ENCODE data around the gene HIVEP3. TPM values are rescaled to one million over a fixed set of nuclear protein-coding genes. Genes with fewer than 3 reads are reported as not detected.

Gene HIVEP3
- total RNA-seq, 2 donors from 2014 or later: 0.13 to 0.99 TPM

DNA sequence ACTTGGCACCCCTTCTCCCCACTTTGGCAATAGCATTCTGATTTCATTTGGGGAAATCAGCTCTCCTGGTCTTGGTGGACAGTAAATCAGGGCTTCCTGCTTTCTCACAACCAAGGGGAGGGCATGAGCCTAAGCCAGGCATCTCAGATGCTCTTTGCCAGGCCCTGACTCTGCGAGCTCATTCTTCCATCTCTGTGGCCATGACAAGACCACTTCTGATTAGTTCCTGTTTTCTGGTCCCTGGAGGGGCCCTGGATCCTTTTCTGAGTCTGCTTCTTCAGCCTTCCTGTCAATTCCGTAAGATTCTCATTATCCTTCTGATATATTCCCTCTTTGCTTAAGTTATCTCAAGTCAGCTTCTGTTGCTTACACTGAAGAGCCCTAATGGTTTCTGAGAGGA, 210.4 kb downstream of the HIVEP3 start:
- Mint-ChIP-seq H3K9me3 (no peaks in the 10 kb centered on the region), H3K27me3 (ENCODE audit: insufficient read depth) (peaks cover 3% of the 10 kb centered on the region), H3K4me1 (no peaks in the 10 kb centered on the region), H3K4me3 (no peak overlapping the region), H3K36me3 (ENCODE audit: low read depth) (no peaks in the 10 kb centered on the region), H3K27ac (no peak overlapping the region)
- TF ChIP-seq, protein P1, sequence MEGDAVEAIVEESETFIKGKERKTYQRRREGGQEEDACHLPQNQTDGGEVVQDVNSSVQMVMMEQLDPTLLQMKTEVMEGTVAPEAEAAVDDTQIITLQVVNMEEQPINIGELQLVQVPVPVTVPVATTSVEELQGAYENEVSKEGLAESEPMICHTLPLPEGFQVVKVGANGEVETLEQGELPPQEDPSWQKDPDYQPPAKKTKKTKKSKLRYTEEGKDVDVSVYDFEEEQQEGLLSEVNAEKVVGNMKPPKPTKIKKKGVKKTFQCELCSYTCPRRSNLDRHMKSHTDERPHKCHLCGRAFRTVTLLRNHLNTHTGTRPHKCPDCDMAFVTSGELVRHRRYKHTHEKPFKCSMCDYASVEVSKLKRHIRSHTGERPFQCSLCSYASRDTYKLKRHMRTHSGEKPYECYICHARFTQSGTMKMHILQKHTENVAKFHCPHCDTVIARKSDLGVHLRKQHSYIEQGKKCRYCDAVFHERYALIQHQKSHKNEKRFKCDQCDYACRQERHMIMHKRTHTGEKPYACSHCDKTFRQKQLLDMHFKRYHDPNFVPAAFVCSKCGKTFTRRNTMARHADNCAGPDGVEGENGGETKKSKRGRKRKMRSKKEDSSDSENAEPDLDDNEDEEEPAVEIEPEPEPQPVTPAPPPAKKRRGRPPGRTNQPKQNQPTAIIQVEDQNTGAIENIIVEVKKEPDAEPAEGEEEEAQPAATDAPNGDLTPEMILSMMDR (conservative IDR thresholded peaks at IDR 0.05): no peak
- no peak overlapping the region for H3K4me3 ChIP-seq (ENCODE audit: low read length)
- WGBS, 2 experiments (ENCODE audit: insufficient coverage in 1 of 2, insufficient read length in 1 of 2): 94 to 100% methylated on average over 2 of the region's 2 CpGs
- H3K4me1 ChIP-seq (ENCODE audit: control insufficient read depth, insufficient read depth, low read length): no peaks in the 10 kb centered on the region
- no peak overlapping the region for H3K27ac ChIP-seq (ENCODE audit: low read depth, low read length)
- DNase-seq: no peak
- H3K27me3 ChIP-seq (ENCODE audit: control insufficient read depth, insufficient read depth, low read length, poor library complexity, severe bottlenecking): no peaks in the 10 kb centered on the region
- H3K9me3 ChIP-seq (ENCODE audit: control insufficient read depth, low read length): no peaks in the 10 kb centered on the region
- H3K9ac ChIP-seq (ENCODE audit: extremely low read depth, low read length, poor library complexity, severe bottlenecking): no peak overlapping the region
- H3K36me3 ChIP-seq (ENCODE audit: control insufficient read depth, insufficient read depth, low read length): no peaks in the 10 kb centered on the region

DNA sequence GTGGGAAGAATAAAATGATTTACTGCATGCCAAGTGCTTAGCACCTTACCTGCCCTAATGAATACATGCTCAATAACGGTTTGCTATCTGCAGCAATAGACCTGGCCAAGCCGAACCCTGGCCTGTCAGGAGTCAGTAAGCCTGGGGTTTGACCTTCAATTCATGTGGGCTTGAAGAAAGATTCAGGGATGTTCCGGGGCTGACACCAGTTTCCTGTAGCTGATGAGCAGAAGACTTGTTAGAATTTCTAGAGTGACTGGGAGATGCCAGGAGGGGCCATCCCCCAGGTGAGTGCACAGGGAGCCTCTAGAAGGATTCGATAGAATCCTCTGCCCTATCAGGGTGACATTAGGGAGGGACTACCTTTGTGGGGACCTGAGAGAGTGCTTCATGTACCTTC, 210.9 kb downstream of the HIVEP3 start:
- Mint-ChIP-seq H3K9me3 (no peaks in the 10 kb centered on the region), H3K4me3 (no peak overlapping the region), H3K27me3 (ENCODE audit: insufficient read depth) (peaks cover 3% of the 10 kb centered on the region), H3K4me1 (no peaks in the 10 kb centered on the region), H3K27ac (no peak overlapping the region), H3K36me3 (ENCODE audit: low read depth) (no peaks in the 10 kb centered on the region)
- H3K9ac ChIP-seq (ENCODE audit: extremely low read depth, low read length, poor library complexity, severe bottlenecking): no peak overlapping the region
- H3K4me3 ChIP-seq (ENCODE audit: low read length): no peak overlapping the region
- TF ChIP-seq, protein P1 (conservative IDR thresholded peaks at IDR 0.05): no peak
- no peaks in the 10 kb centered on the region for H3K9me3 ChIP-seq (ENCODE audit: control insufficient read depth, low read length)
- H3K4me1 ChIP-seq (ENCODE audit: control insufficient read depth, insufficient read depth, low read length): no peaks in the 10 kb centered on the region
- no peaks in the 10 kb centered on the region for H3K36me3 ChIP-seq (ENCODE audit: control insufficient read depth, insufficient read depth, low read length)
- no peak for DNase-seq
- H3K27ac ChIP-seq (ENCODE audit: low read depth, low read length): no peak overlapping the region
- no peaks in the 10 kb centered on the region for H3K27me3 ChIP-seq (ENCODE audit: control insufficient read depth, insufficient read depth, low read length, poor library complexity, severe bottlenecking)
- WGBS, 2 experiments (ENCODE audit: insufficient coverage in 1 of 2, insufficient read length in 1 of 2): 81 to 89% methylated on average over 4 of the region's 4 CpGs

DNA sequence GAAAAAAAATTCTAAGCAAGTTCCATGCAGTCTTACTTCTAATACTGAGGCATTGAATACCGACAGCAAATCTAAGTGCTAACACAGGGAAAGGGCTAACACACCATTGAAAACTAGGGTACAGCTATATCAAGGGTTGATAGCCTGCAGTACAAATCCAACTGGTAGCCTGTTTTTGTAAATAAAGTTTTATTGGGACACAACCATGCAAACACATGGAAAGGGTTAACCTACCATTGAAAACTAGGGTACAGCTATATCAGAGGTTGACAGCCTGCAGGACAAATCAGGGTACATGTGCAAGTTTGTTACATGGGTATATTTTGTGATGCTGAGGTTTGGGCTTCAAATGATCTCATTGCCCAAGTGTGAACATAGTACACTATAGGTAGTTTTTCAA, 212.9 kb downstream of the HIVEP3 start:
- Histone ChIP-seq H3K36me3 (ENCODE audit: control insufficient read depth, insufficient read depth, low read length) (no peaks in the 10 kb centered on the region), H3K4me1 (ENCODE audit: control insufficient read depth, insufficient read depth, low read length) (no peaks in the 10 kb centered on the region), H3K4me3 (ENCODE audit: low read length) (no peak overlapping the region), H3K27me3 (ENCODE audit: control insufficient read depth, insufficient read depth, low read length, poor library complexity, severe bottlenecking) (no peaks in the 10 kb centered on the region), H3K9me3 (ENCODE audit: control insufficient read depth, low read length) (no peaks in the 10 kb centered on the region), H3K27ac (ENCODE audit: low read depth, low read length) (no peak overlapping the region), H3K9ac (ENCODE audit: extremely low read depth, low read length, poor library complexity, severe bottlenecking) (no peak overlapping the region)
- H3K9me3 Mint-ChIP-seq: no peaks in the 10 kb centered on the region
- no peak overlapping the region for H3K4me3 Mint-ChIP-seq
- H3K27ac Mint-ChIP-seq: no peak overlapping the region
- peaks cover 3% of the 10 kb centered on the region for H3K27me3 Mint-ChIP-seq (ENCODE audit: insufficient read depth)
- H3K36me3 Mint-ChIP-seq (ENCODE audit: low read depth): no peaks in the 10 kb centered on the region
- TF ChIP-seq, protein P1 (conservative IDR thresholded peaks at IDR 0.05): no peak
- WGBS, 2 experiments (ENCODE audit: insufficient coverage in 1 of 2, insufficient read length in 1 of 2): 91 to 93% methylated on average over 1 of the region's 1 CpG
- no peak for DNase-seq
- H3K4me1 Mint-ChIP-seq: no peaks in the 10 kb centered on the region
